Adipocyte (in vitro differentiated cells): Measurements from ENCODE around the gene YEATS4.
"Not testable (repeated sequence)": the region's sequence is repeated elsewhere in the genome, so short reads cannot be mapped to it uniquely, and the experiment has no call there.

Experiments used
- DNase-seq: peaks from one replicate; pipeline ENCODE4 v3.0.0-alpha.2; 2015; ENCODE audit warnings: low read depth
- H3K27me3 ChIP-seq: replicated peaks from 2 replicates; pipeline ENCODE4 v1.7.0; 2013; ENCODE audit warnings: mild to moderate bottlenecking, low read length, moderate library complexity; ENCODE audit not compliant: control insufficient read depth, insufficient read depth
- H3K36me3 ChIP-seq: 2 replicates; pipeline ENCODE4 v1.7.0; 2013; ENCODE audit warnings: low read length, mild to moderate bottlenecking, moderate library complexity; ENCODE audit not compliant: control insufficient read depth, insufficient read depth, severe bottlenecking
- H3K4me1 ChIP-seq: 2 replicates; pipeline ENCODE4 v1.7.0; 2013; ENCODE audit warnings: mild to moderate bottlenecking, low read length, moderate library complexity; ENCODE audit not compliant: control insufficient read depth, insufficient read depth
- H3K4me3 ChIP-seq: 2 replicates; pipeline ENCODE4 v1.7.0; 2013; ENCODE audit warnings: mild to moderate bottlenecking, low read length, moderate library complexity
- H3K9ac ChIP-seq: 2 replicates; pipeline ENCODE4 v1.7.0; 2013; ENCODE audit warnings: mild to moderate bottlenecking, low read length, moderate library complexity
- H3K9me3 ChIP-seq: 2 replicates; pipeline ENCODE4 v1.7.0; 2013; ENCODE audit warnings: mild to moderate bottlenecking, low read length, moderate library complexity; ENCODE audit not compliant: control insufficient read depth

YEATS4 gene

DNA sequence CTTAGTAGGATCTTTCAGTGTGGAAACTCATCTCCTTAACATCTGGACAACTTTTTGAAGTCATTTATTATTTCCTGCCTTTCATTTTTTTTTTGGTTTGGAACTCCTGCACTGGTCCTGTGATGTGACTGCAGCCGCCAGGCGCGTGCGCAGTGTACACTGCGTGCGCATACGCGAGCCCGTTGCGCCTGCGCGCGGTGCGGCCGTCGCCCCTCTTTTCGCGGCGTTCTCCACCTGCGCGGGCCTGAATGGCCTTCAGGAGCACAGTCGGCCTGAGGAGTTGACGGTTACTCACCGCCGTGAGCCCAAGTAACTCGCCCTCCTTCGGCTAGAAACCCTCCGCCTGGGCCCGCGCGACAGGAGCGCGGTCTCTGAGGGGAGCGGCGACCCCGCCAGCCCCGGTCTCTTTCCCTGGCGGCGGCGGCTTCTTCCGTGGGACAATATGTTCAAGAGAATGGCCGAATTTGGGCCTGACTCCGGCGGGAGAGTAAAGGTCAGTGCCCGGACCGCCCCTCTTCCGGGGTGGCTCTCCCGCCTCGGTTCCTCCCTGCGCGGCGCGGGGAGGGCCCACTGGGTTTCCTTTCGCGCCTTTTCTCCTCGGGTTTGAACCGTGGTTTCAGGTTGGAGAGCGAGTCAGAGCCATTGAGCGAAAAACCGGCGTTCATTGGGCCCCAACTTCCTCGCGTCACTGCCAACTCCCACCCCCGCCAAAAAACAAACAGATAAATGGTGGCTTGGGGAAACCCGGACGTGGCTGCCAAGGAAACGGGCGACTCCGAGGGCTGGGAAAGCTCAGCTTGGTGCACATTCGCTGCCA lies at the start of gene YEATS4:
Gene YEATS4 (plus strand): TSS at position 213 of the 817 bp plus-strand sequence. CDS start 230 bp downstream, at position 443.
- Histone ChIP-seq H3K36me3 (peaks cover 5% of the 10 kb centered on the region), H3K27me3 (no peaks in the 10 kb centered on the region), H3K9ac (peak within 1 kb of the TSS; percentile 94), H3K9me3 (no peaks in the 10 kb centered on the region), H3K4me1 (peaks cover 14% of the 10 kb centered on the region), H3K4me3 (peak within 1 kb of the TSS; percentile 96)
- DNase-seq: peak; percentile 95

DNA sequence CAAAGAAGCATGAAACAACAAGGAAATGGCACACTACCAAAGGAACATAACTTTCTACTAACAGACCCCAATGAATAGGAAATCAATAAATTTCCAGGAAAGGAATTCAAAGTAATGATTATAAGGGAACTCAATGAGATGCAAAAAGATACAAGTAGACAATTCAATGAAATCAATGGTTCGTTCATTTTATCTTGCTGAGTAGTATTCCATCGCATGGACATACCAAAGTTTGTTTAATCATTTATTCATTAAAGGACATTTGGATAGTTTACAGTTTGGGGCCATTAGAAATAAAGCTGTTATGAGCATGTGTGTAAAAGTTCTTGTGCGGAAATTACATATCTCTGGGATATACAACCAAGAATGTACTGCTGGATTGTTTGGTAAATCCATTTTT lies 46.3 kb upstream of the YEATS4 start:
- Histone ChIP-seq H3K36me3 (no peaks in the 10 kb centered on the region), H3K4me1 (no peaks in the 10 kb centered on the region)
- no peak for DNase-seq

DNA sequence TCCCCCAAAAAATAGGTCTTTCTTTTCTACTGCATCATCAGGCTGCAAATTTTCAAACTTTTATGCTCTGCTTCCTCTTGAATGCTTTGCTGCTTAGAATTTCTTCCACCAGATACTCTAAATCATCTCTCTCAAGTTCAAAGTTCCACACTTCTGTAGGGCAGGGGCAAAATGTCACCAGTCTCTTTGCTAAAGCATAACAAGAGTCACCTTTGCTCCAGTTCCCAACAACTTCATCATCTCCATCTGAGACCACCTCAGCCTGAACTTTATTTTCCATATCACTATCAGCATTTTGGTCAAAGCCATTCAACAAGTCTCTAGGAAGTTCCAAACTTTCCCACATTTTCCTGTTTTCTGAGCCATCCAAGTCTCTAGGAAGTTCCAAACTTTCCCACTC lies 42.8 kb upstream of the YEATS4 start:
- not testable (repeated sequence) for H3K4me1 ChIP-seq, H3K27me3 ChIP-seq, H3K4me3 ChIP-seq, H3K36me3 ChIP-seq, DNase-seq, H3K9ac ChIP-seq
- peaks cover 13% of the 10 kb centered on the region for H3K9me3 ChIP-seq

More for the DNA sequence above, 46.3 kb upstream of the YEATS4 start:
- H3K4me3 ChIP-seq: no peak overlapping the region
- H3K9ac ChIP-seq: no peak overlapping the region
- peaks cover 5% of the 10 kb centered on the region for H3K27me3 ChIP-seq
- peaks cover 9% of the 10 kb centered on the region for H3K9me3 ChIP-seq

GRCh38 chr12:69317233-69317632 lies 42.3 kb upstream of the YEATS4 start:
- not testable (repeated sequence) for H3K36me3 ChIP-seq, H3K4me3 ChIP-seq, H3K27me3 ChIP-seq, H3K9ac ChIP-seq, DNase-seq, H3K4me1 ChIP-seq
- H3K9me3 ChIP-seq: peaks cover 13% of the 10 kb centered on the region

DNA sequence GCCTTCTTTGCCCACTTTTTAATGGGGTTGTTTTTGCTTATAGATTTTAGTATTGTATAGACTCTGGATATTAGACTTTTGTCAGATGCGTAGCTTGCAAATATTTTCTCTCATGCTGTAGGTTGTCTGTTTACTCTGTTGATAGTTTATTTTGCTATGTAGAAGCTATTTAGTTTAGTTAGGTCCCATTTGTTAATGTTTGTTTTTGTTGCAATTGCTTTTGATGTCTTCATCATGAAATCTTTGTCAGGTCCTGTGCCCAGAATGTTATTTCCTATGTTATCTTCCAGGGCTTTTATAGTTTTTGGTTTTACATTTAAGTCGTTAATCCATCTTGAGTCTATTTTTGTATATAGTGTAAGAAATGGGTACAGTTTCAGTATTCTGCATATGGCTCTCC lies 41.3 kb upstream of the YEATS4 start:
- Histone ChIP-seq H3K9ac (no peak overlapping the region), H3K9me3 (peaks cover 10% of the 10 kb centered on the region), H3K4me1 (no peaks in the 10 kb centered on the region), H3K4me3 (no peak overlapping the region), H3K27me3 (peaks cover 4% of the 10 kb centered on the region), H3K36me3 (no peaks in the 10 kb centered on the region)
- no peak for DNase-seq

GRCh38 chr12:69321351-69321750 lies 38.2 kb upstream of the YEATS4 start:
- no peaks in the 10 kb centered on the region for H3K4me1 ChIP-seq
- H3K9ac ChIP-seq: no peak overlapping the region
- peaks cover 15% of the 10 kb centered on the region for H3K27me3 ChIP-seq
- no peaks in the 10 kb centered on the region for H3K36me3 ChIP-seq
- peaks cover 7% of the 10 kb centered on the region for H3K9me3 ChIP-seq
- no peak overlapping the region for H3K4me3 ChIP-seq
- no peak for DNase-seq

DNA sequence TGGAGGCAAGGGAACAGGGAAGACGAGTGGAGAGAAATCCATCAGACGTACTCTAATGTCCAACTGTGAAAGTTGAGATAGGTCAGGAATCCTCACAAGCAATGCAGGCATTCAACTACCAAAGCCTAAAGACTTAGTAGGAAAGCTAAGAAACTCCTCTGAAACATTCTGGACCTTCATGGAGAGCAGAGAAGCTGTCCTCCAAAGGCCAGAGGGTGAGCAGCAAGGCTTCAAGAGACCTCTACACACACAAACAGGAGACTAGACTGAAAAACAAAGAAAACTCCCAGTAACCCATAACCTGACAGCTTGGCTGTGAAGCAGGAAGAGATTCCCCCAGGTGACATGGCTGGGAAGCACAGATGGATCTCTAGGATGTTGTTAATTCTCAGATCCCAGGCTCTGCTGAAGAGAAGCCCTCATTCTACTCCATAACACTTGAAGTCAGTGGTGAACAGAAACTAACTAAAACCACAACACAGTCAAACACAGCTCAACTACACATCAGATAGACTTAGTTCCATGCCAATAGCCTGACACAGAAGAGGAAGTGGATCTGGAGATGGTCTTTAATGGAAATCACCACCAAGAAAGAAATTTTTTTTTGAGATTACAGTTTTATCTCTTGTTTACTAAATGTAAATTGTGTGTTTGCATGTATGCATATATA lies 34.6 kb upstream of the YEATS4 start:
- no peak for DNase-seq
- Histone ChIP-seq H3K9ac (no peak overlapping the region), H3K36me3 (no peaks in the 10 kb centered on the region), H3K4me3 (no peak overlapping the region), H3K4me1 (no peaks in the 10 kb centered on the region), H3K27me3 (peaks cover 33% of the 10 kb centered on the region), H3K9me3 (peaks cover 3% of the 10 kb centered on the region)

- Histone ChIP-seq H3K4me3 (no peak overlapping the region), H3K27me3 (peaks cover 48% of the 10 kb centered on the region), H3K9ac (no peak overlapping the region), H3K4me1 (peaks cover 12% of the 10 kb centered on the region), H3K9me3 (peaks cover under 1% of the 10 kb centered on the region), H3K36me3 (no peaks in the 10 kb centered on the region)
- DNase-seq: no peak
Observed at GRCh38 chr12:69328426-69328825, 31.1 kb upstream of the YEATS4 start.

GRCh38 chr12:69329669-69330428 lies 29.7 kb upstream of the YEATS4 start:
- Histone ChIP-seq H3K9ac (no peak overlapping the region), H3K9me3 (no peaks in the 10 kb centered on the region), H3K4me3 (no peak overlapping the region), H3K36me3 (no peaks in the 10 kb centered on the region), H3K4me1 (peaks cover 12% of the 10 kb centered on the region), H3K27me3 (peaks cover 42% of the 10 kb centered on the region)
- no peak for DNase-seq

DNA sequence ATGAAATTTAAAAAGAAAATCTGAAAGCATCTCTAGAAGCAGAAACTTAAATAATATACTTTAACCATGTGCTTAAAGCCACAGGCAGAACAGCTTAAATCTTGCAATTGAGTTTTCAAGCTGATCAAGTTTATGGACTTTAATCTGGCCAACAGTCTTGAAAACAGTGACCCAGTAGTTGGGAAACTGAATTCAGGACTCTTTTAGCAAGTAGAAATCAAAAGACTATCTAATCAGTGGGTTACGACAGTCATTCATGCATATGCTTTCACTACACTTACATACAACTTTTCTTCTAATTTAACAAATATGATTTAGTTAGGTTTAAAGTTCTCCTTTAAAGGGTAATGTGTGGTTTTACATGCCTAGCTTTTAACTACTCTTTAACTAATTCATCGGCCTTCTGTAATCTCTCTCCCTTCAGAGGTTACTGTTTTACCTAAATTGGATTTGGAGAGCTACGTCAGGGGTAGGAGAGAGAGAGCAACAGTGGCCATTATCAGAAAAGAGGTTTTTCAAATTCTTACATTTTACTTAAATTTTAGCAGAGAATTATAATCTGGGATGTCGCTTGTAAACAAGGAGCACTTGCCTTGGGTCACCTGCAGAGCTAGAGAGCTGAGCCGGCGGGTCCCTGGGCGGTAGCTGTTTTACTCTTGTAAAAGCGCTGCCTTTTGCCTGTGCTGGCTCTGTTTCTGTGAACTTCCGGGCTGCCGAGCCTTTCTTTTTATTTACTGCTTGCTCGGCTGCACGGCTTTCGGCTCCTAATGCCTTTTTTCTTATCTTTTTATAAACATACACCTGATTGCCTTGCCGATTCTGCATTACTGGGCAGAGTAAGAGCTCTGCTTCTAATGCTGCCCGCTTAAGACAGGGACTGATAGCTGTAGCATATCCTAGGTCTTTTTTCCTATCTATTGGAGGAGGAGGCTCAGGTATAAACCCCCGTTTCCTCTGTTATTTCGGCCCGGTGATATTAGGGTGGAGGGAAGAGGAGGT lies 28.8 kb upstream of the YEATS4 start:
- peaks cover 12% of the 10 kb centered on the region for H3K4me1 ChIP-seq
- H3K4me3 ChIP-seq: peak overlapping the region; percentile 77
- H3K27me3 ChIP-seq: peaks cover 41% of the 10 kb centered on the region
- DNase-seq: peak; percentile 45
- H3K9me3 ChIP-seq: no peaks in the 10 kb centered on the region
- no peak overlapping the region for H3K9ac ChIP-seq
- H3K36me3 ChIP-seq: no peaks in the 10 kb centered on the region
